ENCODE data around the gene EDNRB.
"Not testable (repeated sequence)": the region's sequence is repeated elsewhere in the genome, so short reads cannot be mapped to it uniquely, and the experiment has no call there.

EDNRB gene

DNA sequence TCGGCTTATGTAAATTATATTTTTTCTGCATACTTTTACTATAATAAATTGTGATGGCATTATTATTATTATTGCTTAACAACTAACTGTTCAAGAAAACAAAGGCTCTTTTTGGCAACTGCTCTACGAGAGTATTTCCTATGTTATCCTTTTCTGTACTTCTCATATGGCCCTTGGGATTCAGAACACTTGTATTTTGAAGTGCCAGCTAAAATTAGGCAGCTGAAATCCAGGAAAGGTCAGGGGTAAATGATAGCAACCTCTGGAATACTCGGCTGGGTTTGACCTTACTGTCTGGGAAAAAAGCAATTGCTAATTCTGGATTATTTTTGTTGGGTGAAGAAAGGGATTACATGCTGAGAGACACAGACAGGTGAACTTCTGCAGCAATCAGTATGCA is 23.9 kb downstream of the EDNRB start:
- DNase-seq = no peak

DNA sequence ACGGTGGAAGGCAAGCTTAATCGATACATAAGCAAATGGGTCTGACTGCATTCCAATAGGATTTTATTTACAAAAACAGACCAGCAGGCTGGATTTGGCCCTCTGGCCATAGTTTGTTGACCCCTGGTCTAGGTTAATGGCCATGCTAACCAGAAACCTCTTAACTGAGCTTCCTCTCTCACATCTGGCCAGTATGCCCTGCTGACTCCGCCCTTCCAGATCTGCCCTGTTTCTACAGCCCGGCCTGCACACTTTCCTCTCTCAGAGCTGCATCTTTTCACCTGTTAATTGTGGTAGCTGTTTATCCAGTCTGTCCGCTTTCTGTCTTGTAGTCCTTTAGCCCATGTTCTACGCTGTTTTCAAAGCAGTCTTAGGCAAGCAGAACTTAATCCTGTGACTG is 25.6 kb downstream of the EDNRB start:
- no peak for DNase-seq

DNA sequence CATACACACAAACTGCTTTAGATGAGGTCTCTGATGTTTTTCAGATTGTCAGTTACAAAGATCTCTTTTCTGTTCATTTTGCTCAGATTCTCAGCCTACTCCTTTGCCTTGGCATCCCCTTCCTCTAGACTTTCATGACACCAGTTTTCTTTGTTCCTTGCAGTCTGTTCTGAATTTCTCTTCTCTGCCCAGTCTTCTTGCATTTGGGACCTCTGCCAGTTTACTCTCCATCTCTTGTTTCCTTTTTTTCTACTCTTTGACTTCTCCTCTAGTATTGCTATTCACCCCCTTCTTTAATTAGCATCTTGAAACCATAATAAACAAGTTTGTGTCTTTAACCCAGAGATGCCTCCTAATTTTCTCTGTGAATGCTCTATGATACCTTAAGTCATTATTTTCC is 26.1 kb downstream of the EDNRB start:
- no peak for DNase-seq

DNA sequence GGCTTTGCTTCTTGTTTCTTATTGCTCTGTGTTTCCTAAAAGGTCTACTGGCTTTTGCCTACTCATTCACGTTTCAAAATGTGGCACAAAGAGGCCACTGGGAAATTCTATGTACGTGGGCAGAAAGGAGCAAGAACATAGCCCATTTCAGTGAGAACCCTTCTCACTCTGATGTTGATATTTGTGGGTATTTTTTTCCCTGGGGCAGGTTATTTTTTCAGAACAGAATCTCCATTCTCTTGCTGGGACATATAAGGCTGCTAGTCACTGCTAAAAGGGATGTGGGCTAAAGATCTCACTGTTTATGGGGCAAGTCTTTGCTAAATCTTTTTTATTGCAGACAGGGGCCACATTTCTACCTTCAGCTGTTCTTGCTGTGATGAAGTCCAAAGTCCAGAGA is 27.1 kb downstream of the EDNRB start:
- DNase-seq = no peak

DNA sequence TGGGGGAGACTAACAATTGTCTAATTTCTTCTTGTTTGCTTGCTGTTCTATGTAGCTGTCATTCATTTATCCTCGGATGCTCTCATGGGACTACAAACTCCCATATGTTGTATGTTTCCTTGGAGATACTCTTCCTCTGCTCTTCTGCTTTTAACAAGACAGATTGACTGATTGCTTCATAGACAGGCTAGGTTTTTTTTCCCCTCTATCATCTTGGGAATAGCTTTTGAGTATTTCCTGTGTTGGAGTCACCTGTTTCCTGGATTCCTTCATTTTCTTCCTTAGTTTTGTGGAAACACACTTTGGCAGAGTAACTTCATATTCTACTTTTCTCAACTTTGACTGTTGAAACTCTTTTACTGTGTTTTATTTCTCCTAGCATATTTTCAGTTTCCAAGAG is 27.6 kb downstream of the EDNRB start:
- no peak for DNase-seq

DNA sequence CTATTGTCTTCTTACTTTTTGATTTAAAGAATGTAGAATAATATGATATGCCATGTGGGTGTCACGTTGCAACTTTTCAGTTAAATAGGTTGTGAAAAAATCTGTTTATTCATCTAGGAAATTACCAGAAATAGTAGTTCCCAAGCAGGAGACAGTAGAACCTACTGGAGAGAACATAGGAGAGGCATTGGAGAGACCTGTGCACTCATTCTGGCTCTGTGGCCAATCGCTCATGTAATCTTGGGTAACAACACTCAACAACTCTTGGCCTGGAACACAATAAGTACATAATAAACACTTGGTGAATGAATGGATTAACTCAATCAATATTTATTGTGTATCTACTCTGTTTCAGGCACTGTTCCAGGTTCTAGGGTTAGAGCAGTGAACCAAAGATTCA is 35.3 kb downstream of the EDNRB start:
- no peak for DNase-seq

DNA sequence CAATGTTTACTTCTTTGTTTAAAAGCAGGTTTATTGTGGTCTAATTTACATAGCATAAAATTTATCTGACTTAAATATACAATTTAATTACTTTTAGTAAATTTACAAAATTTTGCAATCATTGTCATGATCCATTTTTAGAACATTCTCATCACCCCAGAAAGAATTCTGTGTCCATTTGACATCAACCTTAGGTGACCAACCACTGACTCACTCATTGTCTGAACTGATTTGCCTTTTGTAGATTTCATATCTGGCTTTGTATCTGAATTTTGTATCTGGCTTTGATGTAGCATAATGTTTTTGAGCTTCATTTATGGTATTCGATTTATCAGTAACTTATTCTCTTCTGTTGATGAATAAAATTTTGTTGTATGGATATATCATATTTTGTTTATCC is 40.4 kb downstream of the EDNRB start:
- DNase-seq = no peak

DNA sequence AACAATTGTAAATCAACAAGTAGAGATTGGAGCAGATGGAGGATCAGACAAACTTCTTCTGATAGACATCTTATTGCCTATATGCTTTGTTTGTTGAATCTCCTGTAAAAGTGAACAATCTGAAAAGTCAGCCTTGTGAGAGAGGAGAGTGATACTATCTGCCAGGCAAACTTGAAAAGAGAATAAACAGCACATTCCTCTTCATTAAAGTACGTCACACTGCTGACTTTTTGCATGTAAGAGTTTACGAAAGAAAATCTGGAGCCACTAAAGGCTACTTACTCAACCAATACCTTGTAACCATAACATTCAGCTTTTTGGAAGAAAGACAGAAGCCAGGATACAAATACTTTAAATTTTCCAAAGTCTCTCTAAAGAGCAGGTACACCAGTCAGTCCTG is 42.5 kb downstream of the EDNRB start:
- DNase-seq = no peak

DNA sequence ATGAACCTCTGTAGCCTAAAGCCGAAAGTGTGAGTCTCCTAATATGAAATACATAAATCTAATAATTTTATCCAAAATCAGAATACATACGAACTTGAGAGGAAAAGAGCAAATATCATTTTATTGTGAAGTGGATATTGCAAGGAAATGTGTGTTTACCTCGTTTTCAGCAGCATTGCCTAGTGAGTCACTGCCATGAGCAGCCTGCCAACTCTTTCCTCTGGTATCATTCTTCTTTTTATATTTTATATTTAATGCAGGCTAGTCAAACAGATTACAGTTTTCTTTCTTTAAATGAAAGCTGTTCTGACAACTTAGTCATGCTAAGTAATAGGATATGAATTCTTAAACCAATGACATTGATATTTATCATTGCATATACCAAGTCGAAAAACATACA is 44.2 kb downstream of the EDNRB start:
- DNase-seq = no peak

DNA sequence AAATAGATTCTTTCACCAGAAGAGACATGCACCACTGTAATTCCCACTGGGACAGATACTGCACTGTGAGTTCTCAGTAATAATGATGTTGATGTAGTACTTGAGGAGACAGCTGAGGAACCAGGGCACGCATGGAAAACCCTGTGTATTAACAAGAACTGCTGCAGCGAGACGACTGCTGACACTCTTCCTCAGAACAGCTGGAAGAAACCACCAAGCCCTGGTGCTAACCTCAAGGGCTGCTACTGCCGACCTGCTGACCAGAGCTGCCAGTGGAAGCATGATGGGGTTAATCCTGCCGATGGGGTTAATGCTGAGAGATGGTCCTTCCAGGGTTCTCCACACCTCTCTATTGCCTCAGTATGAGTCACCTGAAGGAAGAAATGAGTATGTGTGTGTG is 45.6 kb downstream of the EDNRB start:
- no peak for DNase-seq

DNA sequence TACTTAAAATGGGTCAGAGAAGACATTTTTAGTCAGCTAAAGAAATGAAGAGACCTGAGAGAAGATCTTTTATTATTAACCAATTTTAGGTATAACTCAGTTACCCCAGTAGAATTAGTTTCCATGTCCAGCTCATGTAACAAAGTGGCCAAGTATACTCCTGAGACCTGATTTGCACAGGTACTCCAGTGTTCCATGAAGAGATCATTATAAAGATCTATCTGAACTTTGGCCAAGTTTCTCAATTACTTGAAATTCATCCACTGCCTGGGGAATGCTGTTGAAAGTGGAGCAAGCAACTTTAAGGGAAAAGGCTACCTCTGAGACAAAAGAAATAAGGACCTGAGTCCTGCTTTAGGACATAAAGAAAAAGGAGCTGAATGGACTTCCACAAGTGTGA is 47.0 kb downstream of the EDNRB start:
- no peak for DNase-seq

DNA sequence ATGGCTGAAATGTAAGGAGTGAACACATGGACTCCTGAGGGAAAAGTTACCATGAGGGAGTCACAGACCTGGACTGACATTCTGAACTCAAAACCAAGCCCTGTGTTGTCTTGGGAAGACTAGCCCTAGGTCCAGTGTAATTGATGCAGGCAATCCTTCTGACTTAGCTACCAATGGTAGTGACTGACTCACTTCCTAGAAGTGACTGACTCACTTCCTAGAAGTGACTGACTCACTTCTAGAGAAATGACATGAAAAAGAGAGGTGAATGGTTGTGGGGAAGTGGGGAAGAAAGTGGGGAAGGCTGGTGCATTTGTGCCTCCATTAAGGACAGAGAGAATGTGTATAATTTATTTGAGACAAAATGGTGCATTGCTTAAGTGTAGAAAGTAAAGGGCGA is 49.9 kb downstream of the EDNRB start:
- no peak for DNase-seq

DNA sequence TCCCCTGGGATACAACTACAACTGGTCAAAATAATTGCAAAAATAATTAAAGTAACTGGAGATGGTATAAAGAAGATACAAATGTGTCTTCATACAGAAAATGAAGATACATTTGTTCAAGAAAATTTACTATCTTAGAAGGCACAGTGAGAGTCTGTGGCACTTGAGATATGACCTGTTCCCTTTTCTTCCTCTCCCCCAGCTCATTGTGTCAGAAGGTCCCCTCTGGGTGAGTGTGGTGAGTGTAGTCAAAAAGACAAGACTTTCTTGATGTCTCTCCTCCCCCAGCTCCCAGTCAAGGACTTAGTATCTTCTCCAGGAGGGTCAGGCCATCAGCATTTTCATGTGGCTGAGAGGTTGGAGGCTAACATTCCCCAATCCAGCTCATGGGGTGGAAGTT is 51.7 kb downstream of the EDNRB start:
- DNase-seq = no peak

DNA sequence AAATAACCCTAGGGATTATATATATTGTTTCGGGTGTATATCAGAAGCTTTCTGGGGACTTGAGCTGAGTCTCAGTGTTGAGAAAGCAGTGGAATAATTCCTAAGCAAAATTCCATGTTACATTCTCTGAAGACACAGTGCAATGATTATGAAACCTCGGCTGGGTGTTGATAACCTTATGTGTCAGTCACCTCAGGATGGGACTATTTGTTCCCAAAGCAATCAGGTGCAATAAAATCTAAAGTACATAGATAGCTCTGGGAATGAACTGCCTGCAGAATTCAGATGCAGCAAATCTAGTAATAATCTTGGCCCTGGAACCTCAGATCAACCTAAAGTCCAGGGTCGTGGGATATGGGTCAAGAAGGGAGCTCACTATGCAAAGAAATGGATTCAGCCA is 53.0 kb downstream of the EDNRB start:
- no peak for DNase-seq

DNA sequence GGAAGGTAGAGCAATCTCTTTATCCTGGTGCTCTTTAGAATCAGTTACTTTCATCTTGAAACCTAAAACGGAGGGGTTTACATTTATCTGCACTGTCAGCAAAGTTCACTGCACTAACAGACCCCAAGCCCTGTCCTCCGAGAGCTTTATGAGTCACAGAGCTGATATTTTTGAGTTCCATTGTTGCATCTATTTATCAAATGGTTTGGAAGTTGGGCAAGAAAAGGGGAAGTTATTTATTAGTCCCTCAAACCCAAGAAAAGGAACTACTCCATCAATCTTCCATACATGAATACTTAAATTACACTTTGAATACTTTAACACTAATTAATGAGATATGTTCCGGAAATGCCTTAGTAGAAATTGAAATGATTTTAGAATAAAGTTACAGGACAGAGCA is 55.5 kb downstream of the EDNRB start:
- no peak for DNase-seq

DNA sequence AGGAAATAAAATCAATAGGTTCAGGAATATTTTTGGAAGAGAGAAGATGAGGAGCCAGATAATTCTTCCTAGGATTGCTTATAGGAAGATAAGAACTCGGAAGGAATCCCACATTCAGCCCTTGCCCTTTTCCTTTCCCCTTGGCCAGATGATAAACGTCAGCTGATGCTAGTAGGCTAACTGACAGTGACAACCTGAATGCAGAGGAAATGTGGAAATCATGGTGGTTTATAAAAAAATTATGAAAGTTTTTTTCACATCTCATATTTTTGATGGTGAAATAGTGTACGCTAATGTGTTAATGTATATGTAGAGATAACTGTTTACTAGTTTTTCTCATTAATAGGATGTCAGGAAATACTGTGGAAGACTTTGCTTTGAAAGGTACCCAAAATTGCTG is 56.9 kb downstream of the EDNRB start:
- DNase-seq = no peak

DNA sequence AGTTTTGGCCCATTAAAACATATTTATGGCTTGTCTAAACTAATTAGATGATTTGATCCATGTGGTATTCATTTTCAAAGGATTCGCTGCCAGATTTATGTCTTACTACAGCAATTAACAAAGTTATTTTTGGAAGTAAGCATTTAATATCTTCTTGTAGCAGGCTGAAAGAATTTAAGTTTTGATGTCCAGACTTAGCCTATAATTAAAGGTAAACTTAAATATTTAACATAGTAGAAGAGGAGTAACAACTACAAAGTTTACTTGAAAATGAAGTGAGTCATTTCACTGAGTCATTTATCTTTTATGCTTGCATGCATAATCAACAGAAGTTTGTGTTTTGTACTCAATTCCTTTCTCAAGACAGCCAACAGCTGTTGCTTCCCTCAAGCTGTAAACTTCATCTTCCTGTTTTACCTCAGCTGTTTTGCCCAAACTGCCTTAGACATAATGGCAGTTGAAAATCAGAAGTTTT is 58.1 kb downstream of the EDNRB start:
- DNase-seq = no peak

DNA sequence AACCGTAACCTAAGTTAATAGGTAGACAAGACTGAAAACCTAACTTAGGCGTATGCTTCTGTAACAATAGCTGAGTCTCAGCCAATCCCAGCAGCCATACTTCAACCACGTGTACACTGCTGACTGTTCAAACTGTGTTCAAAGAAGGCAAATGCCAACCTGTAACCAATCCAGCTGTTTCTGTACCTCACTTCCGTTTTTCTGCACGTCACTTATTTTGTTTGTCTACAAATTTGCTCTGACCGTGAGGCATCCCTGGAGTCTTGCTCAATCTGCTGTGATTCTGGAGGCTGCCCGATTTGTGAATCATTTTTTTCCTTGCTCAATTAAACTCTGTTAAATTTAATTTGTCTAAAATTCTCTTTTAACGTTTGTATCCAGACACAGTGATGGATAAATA is 59.2 kb downstream of the EDNRB start:
- no peak for DNase-seq

DNA sequence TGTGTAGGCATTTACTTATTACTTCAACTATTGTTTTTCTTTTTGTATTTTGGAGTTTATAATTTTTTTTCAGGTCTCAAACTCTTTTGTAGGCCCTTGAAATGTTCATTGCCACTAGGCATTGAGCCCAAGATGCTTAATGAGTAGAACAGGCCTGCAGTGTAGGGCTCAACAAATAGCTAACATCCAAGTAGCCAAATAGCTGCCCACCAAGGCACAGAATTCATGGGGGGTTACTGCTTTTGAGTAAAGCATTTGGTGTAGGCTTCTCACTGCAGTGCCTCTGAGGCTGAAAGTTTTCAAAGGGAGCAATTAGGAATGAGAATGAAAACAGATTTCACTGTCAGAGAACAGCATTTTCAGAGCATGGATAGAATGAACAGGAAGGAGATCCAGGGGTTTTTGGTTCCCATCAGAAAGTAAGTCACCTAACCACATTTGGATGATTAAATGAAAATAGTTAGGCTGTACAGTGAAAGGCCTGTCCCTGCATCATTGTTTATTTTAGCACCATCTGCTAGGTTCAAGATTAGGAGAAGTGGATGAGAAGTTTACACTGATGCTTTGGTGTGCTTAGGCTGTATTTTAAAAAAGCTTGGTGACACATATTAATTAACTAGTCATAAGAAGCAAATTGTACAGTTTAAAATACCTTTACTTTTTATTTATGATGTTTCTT is 61.0 kb downstream of the EDNRB start:
- DNase-seq = no peak

DNA sequence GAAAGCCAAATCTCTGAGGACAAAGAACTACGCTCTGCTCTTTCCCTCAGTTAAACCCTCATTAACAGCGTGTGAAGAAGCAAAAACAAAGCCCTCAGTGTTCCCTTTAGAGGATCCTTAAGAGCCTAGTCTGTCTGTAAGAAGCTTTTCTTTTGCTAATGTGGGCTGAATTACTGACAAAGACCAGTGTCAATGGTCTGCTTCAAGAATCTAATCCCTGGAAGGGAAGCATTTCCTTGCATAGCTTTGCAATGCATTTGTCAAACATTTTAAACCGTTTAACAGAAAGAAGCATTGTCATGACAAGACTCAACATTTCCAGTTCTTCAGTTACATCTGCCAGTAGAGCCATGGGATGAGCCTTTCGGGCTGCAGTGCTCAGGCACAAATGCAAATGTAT is 64.9 kb downstream of the EDNRB start:
- no peak for DNase-seq

DNA sequence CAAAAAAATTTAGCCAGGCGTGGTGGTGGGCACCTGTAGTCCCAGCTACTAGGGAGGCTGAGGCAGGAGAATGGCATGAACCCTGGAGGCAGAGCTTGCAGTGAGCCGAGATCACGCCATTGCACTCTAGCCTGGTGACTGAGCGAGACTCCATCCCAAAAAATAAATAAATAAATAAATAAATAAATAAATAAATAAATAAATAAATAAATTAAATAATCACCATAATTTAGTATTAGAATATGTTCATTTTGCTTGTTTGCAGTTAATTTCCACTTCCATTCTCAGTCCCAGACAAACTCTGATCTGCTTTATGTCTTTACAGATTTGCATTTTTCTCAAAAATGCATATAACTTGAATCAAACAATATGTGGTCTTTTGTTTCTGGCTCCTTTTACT is 70.6 kb downstream of the EDNRB start:
- not testable (repeated sequence) for DNase-seq

DNA sequence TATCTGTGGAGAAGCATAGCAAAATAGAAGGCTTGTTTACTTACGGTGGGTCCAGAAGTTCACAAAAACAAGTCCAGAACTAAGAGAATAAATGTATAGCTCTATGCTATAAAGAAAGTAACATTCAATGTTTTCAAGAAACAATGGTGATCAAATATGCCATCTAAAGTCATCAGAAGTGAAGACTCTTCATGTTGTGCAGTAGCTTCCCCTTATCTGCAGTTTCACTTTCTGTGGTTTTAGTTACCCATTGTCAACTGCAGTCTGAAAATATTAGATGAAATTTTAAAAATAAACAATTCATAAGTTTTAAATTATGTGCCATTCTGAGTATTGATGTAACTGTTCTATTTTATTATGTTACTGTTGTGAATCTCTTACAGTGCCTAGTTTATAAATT is 72.5 kb downstream of the EDNRB start:
- DNase-seq = no peak
